Brain microvascular endothelial cell (primary cell): ENCODE results near the gene MCC.

Experiments used
- DNase-seq: peaks from one replicate; pipeline ENCODE4 v3.0.0-alpha.2; 2020
- H3K27ac ChIP-seq: fragments of 250-450 bp; sonication (Bioruptor Pico); 2 replicates; pipeline ENCODE4 v1.5.1; 2020; ENCODE audit warnings: mild to moderate bottlenecking, moderate library complexity
- H3K27me3 ChIP-seq: fragments of 250-450 bp; sonication (Bioruptor Pico); replicated peaks from 2 replicates; pipeline ENCODE4 v1.5.1; 2020; ENCODE audit warnings: mild to moderate bottlenecking
- H3K36me3 ChIP-seq: fragments of 250-450 bp; sonication (Bioruptor Pico); replicated peaks from 2 replicates; pipeline ENCODE4 v1.5.1; 2020; ENCODE audit warnings: mild to moderate bottlenecking
- H3K4me3 ChIP-seq: 2 replicates; pipeline ENCODE4 v1.5.1; 2011; ENCODE audit warnings: low read depth, mild to moderate bottlenecking, control low read depth, low read length, moderate library complexity
- CTCF ChIP-seq: IDR thresholded peaks from 2 replicates; pipeline ENCODE4 v1.5.1; 2011; ENCODE audit warnings: low read depth, mild to moderate bottlenecking, moderate library complexity, low read length, control low read depth, inconsistent platforms; ENCODE audit errors: missing control alignments
- in situ Hi-C: cut with HindIII; loops from 2 replicates; pipeline ENCODE4 v1.10.0; 2017; ENCODE audit warnings: low sequenced_read_pairs, low pct_ligation_motif_present

Gene MCC

GRCh38 chr5:113176196-113176595, 312.1 kb downstream of the MCC start:
- Histone ChIP-seq H3K27me3 (no peaks in the 10 kb centered on the region), H3K4me3 (no peak overlapping the region), H3K27ac (no peak overlapping the region), H3K36me3 (no peaks in the 10 kb centered on the region)
- in situ Hi-C loops, result no loop called here
- TF ChIP-seq CTCF, result no peak
- no peak for DNase-seq

DNA sequence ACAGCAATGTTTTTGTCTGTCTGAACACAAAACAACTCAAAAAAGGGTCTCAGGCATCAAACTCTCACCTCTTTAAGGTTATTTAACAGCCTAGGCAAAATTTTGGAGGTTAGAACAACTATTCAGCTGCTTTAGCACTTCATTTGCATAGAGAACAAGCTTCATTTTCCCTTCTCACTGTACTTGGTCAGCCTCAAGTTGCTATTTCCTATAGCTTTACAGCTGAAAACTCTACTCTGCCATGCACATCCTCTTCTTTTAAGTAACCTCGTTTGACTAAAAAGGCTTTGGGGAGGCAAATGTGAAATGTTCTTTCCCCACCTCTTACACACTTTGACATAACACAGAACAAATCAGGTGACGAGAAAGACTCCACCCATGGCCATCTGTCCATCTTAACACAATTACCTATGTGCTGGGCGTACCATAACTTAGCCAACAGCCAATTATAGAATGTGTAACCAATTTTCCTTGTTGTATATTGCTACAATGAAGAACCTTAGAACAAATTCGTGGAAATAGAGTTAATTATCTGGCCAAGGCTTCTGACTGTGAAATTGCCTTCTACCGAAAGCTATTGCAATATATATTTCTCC, 315.9 kb downstream of the MCC start:
- DNase-seq, result no peak
- Histone ChIP-seq H3K4me3 (no peak overlapping the region), H3K27ac (no peak overlapping the region), H3K27me3 (no peaks in the 10 kb centered on the region), H3K36me3 (no peaks in the 10 kb centered on the region)
- no peak for TF ChIP-seq CTCF
- in situ Hi-C loops, result no loop called here

GRCh38 chr5:113171520-113171919, 316.7 kb downstream of the MCC start:
- H3K27me3 ChIP-seq, result no peaks in the 10 kb centered on the region
- in situ Hi-C loops, result no loop called here
- H3K4me3 ChIP-seq, result no peak overlapping the region
- no peak for TF ChIP-seq CTCF
- no peak overlapping the region for H3K27ac ChIP-seq
- H3K36me3 ChIP-seq, result no peaks in the 10 kb centered on the region
- no peak for DNase-seq

DNA sequence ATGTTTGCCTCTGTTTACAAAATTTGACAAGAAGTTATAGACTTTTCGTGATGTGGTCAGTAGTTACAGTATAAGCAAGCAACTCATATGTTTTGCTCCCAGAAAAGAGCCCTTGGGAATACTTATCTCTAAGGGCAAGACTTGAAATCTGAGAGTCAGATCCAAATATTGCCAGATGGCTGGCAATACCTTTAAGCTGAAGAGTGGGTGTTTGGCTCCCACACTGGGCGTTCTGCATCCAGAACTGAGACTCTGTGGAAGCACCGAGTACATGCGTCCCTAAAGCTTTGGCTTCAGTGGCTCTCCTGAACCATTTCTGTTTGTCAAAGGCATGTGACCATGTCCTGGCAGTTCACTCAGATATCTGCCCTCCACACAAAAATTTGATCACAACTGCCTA, 317.5 kb downstream of the MCC start:
- Histone ChIP-seq H3K4me3 (no peak overlapping the region), H3K36me3 (no peaks in the 10 kb centered on the region), H3K27ac (no peak overlapping the region), H3K27me3 (no peaks in the 10 kb centered on the region)
- in situ Hi-C loops, result no loop called here
- TF ChIP-seq CTCF, result no peak
- no peak for DNase-seq

GRCh38 chr5:113169720-113170119, 318.5 kb downstream of the MCC start:
- Histone ChIP-seq H3K27me3 (no peaks in the 10 kb centered on the region), H3K36me3 (no peaks in the 10 kb centered on the region), H3K4me3 (no peak overlapping the region), H3K27ac (no peak overlapping the region)
- DNase-seq, result no peak
- in situ Hi-C loops, result no loop called here
- TF ChIP-seq CTCF, result no peak

- H3K27ac ChIP-seq, result no peak overlapping the region
- in situ Hi-C loops, result no loop called here
- no peaks in the 10 kb centered on the region for H3K36me3 ChIP-seq
- DNase-seq, result no peak
- H3K27me3 ChIP-seq, result no peaks in the 10 kb centered on the region
- H3K4me3 ChIP-seq, result no peak overlapping the region
- TF ChIP-seq CTCF, result no peak
Measured at GRCh38 chr5:113167985-113168384, 320.3 kb downstream of the MCC start.
